Mesendoderm (in vitro differentiated cells): ENCODE results near the gene AAR2.

ENCODE experiments used
- DNase-seq: peaks from one replicate; pipeline ENCODE4 v3.0.0; 2013
- H2AK5ac ChIP-seq: 2 replicates; pipeline ENCODE4 v1.6.1; 2013; ENCODE audit warnings: low read length, inconsistent platforms
- H2BK120ac ChIP-seq: 2 replicates; pipeline ENCODE4 v1.6.1; 2013; ENCODE audit warnings: low read depth, mild to moderate bottlenecking, low read length, moderate library complexity, mixed read lengths
- H2BK15ac ChIP-seq: replicated peaks from 2 replicates; pipeline ENCODE4 v1.6.1; 2013; ENCODE audit warnings: low read depth, mild to moderate bottlenecking, moderate library complexity
- H2BK5ac ChIP-seq: 2 replicates; pipeline ENCODE4 v1.6.1; 2013; ENCODE audit warnings: low read length, inconsistent platforms
- H3K18ac ChIP-seq: 2 replicates; pipeline ENCODE4 v1.6.1; 2013; ENCODE audit warnings: mild to moderate bottlenecking, low read length, mixed read lengths
- H3K23ac ChIP-seq: one replicate; pipeline ENCODE4 v1.6.1; 2013; ENCODE audit warnings: low read length
- H3K27ac ChIP-seq: 2 replicates; pipeline ENCODE4 v1.5.1; 2013; ENCODE audit warnings: low read depth, mild to moderate bottlenecking, inconsistent platforms, low read length, moderate library complexity
- H3K27me3 ChIP-seq: 2 replicates; pipeline ENCODE4 v1.6.1; 2013; ENCODE audit warnings: low read length, control low read depth, mild to moderate bottlenecking, inconsistent platforms; ENCODE audit not compliant: insufficient read depth, poor library complexity
- H3K36me3 ChIP-seq: 2 replicates; pipeline ENCODE4 v1.6.1; 2013; ENCODE audit warnings: low read length, inconsistent platforms; ENCODE audit not compliant: control insufficient read depth, insufficient read depth
- H3K4ac ChIP-seq: one replicate; pipeline ENCODE4 v1.6.1; 2013; ENCODE audit warnings: low read depth, mild to moderate bottlenecking, low read length, moderate library complexity
- H3K4me1 ChIP-seq: 2 replicates; pipeline ENCODE4 v1.6.1; 2013; ENCODE audit warnings: low read depth, low read length, inconsistent platforms; ENCODE audit not compliant: control insufficient read depth
- H3K4me2 ChIP-seq: 2 replicates; pipeline ENCODE4 v1.6.1; 2013; ENCODE audit warnings: low read length
- H3K4me3 ChIP-seq: 2 replicates; pipeline ENCODE4 v1.5.1; 2013; ENCODE audit warnings: mild to moderate bottlenecking, low read length
- H3K56ac ChIP-seq: one replicate; pipeline ENCODE4 v1.6.1; 2013; ENCODE audit warnings: low read length
- H3K79me1 ChIP-seq: 2 replicates; pipeline ENCODE4 v1.6.1; 2013; ENCODE audit warnings: low read length, inconsistent platforms
- H3K79me2 ChIP-seq: 2 replicates; pipeline ENCODE4 v1.6.1; 2013; ENCODE audit warnings: mild to moderate bottlenecking, low read length; ENCODE audit not compliant: control insufficient read depth, insufficient read depth
- H3K9ac ChIP-seq: 2 replicates; pipeline ENCODE4 v1.6.1; 2013; ENCODE audit warnings: low read length, inconsistent platforms
- H4K5ac ChIP-seq: one replicate; pipeline ENCODE4 v1.6.1; 2013; ENCODE audit warnings: low read length
- H4K8ac ChIP-seq: one replicate; pipeline ENCODE4 v1.6.1; 2013; ENCODE audit warnings: low read depth, mild to moderate bottlenecking, control low read depth, low read length, moderate library complexity
- WGBS: extraction: QIAGEN DNeasy Blood & Tissue Kit; methylation state at CpG from one replicate; pipeline ENCODE4 v1.1.7; 2013; ENCODE audit warnings: low lambda C conversion rate, missing lambda C conversion rate; ENCODE audit not compliant: insufficient coverage; ENCODE audit errors: extremely low coverage; 5-methylcytosine and 5-hydroxymethylcytosine counted together

AAR2 gene

DNA sequence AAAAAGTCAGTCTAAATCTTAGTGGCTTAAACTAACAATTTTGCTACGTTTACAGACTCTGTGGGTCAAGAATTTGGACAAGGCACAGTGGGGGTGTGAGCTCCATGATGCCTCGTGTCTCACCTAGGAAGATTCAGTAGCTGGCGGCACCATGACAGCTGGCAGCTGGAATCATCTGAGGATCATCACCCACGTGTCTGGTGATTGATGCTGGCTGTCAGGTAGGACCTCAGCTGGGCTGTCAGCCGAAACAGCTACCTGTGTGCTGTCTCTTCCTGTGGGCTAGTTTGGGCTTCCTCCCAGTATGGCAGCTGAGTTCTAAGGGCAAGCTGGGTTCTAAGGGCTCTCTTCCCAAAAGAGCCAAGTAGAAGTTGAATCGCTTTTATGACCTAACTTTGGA, 43.5 kb downstream of the AAR2 start:
- no peak overlapping the region for H3K56ac ChIP-seq
- no CpG with 5 or more reads among the region's 6 CpGs for WGBS
- no peaks in the 10 kb centered on the region for H3K4me1 ChIP-seq
- H3K36me3 ChIP-seq, result no peaks in the 10 kb centered on the region
- no peak overlapping the region for H3K18ac ChIP-seq
- no peak overlapping the region for H4K8ac ChIP-seq
- H4K5ac ChIP-seq, result no peak overlapping the region
- no peak overlapping the region for H2AK5ac ChIP-seq
- no peak overlapping the region for H2BK5ac ChIP-seq
- no peaks in the 10 kb centered on the region for H3K27me3 ChIP-seq
- no peaks in the 10 kb centered on the region for H3K79me1 ChIP-seq
- no peak overlapping the region for H2BK120ac ChIP-seq
- no peak overlapping the region for H3K4ac ChIP-seq
- H3K9ac ChIP-seq, result no peak overlapping the region
- H3K79me2 ChIP-seq, result no peaks in the 10 kb centered on the region
- H2BK15ac ChIP-seq, result no peak overlapping the region
- no peak overlapping the region for H3K23ac ChIP-seq
- DNase-seq, result no peak
- H3K27ac ChIP-seq, result no peak overlapping the region
- no peak overlapping the region for H3K4me3 ChIP-seq
- H3K4me2 ChIP-seq, result no peak overlapping the region

DNA sequence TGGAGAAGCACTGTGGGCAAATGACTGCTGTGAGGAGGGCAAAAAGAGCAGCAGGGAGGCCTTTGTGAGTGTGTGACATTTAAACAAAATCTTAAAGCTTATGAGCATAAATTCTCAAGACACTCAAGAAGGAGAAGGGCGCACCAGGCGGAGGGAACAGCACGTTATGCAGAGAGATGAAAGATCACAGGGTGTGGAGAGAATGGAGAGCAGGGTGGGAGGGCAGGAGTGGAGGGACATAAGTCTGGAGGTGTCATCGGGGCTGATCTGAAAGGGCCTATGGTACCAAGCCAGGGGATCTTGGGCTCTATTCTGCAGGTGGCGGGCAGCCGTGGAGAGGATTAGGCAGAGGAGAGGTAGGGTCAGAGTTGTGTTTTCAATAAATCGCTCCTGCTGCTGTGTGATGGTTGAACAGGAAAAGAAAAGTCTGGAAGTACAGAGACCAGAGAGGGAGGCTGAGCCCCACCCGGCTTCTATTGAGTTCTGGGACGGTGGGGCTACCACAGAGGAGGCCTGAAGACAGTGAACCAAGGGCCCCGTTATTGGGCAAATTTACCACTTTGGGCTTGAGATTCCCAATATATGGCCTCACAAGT, 45.6 kb downstream of the AAR2 start:
- Histone ChIP-seq H2BK5ac (no peak overlapping the region), H4K5ac (no peak overlapping the region), H3K4me2 (no peak overlapping the region), H2BK120ac (no peak overlapping the region), H3K9ac (no peak overlapping the region), H4K8ac (no peak overlapping the region), H3K79me1 (no peaks in the 10 kb centered on the region), H3K79me2 (no peaks in the 10 kb centered on the region), H3K4me1 (no peaks in the 10 kb centered on the region), H3K36me3 (no peaks in the 10 kb centered on the region), H3K27me3 (no peaks in the 10 kb centered on the region), H3K23ac (no peak overlapping the region), H3K56ac (no peak overlapping the region), H3K4ac (no peak overlapping the region), H2BK15ac (no peak overlapping the region), H3K4me3 (no peak overlapping the region), H3K27ac (no peak overlapping the region), H3K18ac (no peak overlapping the region), H2AK5ac (no peak overlapping the region)
- WGBS, result no CpG with 5 or more reads among the region's 10 CpGs
- DNase-seq, result no peak

DNA sequence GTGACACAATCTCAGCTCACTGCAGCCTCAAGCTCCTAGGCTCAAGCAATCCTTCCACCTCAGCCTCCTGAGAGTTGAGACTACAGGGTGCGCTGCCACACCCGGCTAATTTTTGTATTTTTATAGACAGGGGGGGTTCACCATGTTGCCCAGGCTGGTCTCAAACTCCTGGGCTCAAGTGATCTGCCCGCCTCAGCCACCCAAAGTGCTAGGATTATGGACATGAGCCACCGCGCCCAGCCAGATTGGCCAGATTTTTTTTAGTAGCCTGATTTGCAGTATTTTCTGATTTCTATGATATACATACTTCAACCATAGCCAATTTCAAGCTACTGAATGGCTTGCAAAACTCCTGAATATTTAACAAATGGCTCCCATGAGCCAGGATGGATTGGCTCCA, 48.5 kb downstream of the AAR2 start:
- Histone ChIP-seq H3K79me2 (no peaks in the 10 kb centered on the region), H3K56ac (no peak overlapping the region)

DNA sequence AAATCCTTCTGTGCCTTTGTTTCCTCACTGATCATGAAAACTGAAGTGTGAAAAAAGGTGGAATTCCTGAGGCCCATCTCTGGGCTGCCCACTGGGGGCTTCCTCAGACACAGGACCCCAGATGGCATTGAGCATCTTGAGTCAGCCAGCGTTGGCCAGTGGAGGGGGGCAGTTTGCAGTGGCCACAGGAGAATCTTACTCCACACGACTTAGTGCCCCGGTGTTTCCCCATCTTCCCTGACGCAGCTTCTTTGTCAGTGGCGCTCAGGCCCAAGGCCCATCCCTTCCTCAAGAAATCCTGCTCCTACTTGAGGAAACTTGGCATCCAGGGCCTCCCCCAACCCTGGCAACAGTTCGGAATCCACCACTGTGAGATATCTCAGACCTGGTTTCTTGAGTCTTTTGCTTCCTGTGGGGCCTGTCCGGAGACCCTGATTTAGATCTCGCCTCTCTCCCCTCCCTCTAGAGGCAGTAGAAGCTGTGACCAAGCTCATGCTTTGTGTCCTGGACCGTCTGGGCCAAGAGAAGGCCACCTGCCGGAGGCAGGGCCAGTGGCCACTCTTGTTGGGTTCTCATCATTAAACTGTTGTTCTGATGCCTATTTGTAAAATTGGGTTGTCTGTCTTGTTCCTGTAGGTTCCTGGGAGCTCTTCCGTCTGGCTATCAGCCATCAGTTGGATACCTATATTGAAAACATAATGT, 49.6 kb downstream of the AAR2 start:
- Histone ChIP-seq H3K56ac (no peak overlapping the region), H3K23ac (no peak overlapping the region), H3K4me2 (no peak overlapping the region), H3K36me3 (no peaks in the 10 kb centered on the region), H3K9ac (no peak overlapping the region), H2BK120ac (no peak overlapping the region), H3K4me1 (no peaks in the 10 kb centered on the region), H2BK15ac (no peak overlapping the region), H3K4ac (no peak overlapping the region), H3K79me1 (no peaks in the 10 kb centered on the region), H3K27me3 (no peaks in the 10 kb centered on the region), H4K8ac (no peak overlapping the region), H3K27ac (no peak overlapping the region), H3K79me2 (no peaks in the 10 kb centered on the region), H3K18ac (no peak overlapping the region), H3K4me3 (no peak overlapping the region), H4K5ac (no peak overlapping the region), H2AK5ac (no peak overlapping the region), H2BK5ac (no peak overlapping the region)
- no CpG with 5 or more reads among the region's 11 CpGs for WGBS
- DNase-seq, result peak; percentile 32

More for the DNA sequence above, 48.5 kb downstream of the AAR2 start:
- Histone ChIP-seq H4K5ac (no peak overlapping the region), H3K9ac (no peak overlapping the region), H2BK15ac (no peak overlapping the region), H3K4me3 (no peak overlapping the region), H3K79me1 (no peaks in the 10 kb centered on the region), H3K36me3 (no peaks in the 10 kb centered on the region), H2AK5ac (no peak overlapping the region), H3K4ac (no peak overlapping the region), H4K8ac (no peak overlapping the region), H2BK120ac (no peak overlapping the region), H3K27me3 (no peaks in the 10 kb centered on the region), H3K23ac (no peak overlapping the region), H2BK5ac (no peak overlapping the region), H3K4me2 (no peak overlapping the region), H3K18ac (no peak overlapping the region), H3K27ac (no peak overlapping the region), H3K4me1 (no peaks in the 10 kb centered on the region)
- WGBS, result no CpG with 5 or more reads among the region's 5 CpGs
- DNase-seq, result no peak

DNA sequence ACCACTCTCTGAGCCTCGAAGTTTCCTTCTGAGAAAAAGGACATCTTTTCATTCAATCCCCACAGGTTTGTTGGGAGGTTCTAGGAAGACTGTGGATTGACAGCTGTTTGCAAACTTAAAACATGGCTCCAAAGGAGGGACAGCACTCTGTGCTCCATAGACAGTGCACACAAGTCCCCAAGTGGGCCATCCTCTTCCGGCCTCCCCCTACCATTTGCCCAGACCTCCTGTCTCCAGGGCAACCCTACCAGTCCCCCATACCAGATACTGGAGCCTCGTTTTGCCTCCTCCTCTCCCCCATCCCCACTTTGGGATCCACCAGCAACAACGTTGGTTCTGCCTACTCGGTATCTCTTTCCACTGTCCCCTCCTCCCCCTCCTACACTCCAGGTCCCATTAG, 61.4 kb downstream of the AAR2 start:
- Histone ChIP-seq H3K27ac (no peak overlapping the region), H4K8ac (no peak overlapping the region), H3K27me3 (no peaks in the 10 kb centered on the region), H2BK15ac (no peak overlapping the region), H3K56ac (no peak overlapping the region), H2BK120ac (no peak overlapping the region), H4K5ac (no peak overlapping the region), H2AK5ac (no peak overlapping the region), H3K4me1 (no peaks in the 10 kb centered on the region), H3K79me2 (no peaks in the 10 kb centered on the region), H2BK5ac (no peak overlapping the region), H3K23ac (no peak overlapping the region), H3K18ac (no peak overlapping the region), H3K36me3 (no peaks in the 10 kb centered on the region), H3K79me1 (no peaks in the 10 kb centered on the region), H3K9ac (no peak overlapping the region), H3K4me2 (no peak overlapping the region), H3K4me3 (no peak overlapping the region), H3K4ac (no peak overlapping the region)
- DNase-seq, result no peak
- no CpG with 5 or more reads among the region's 5 CpGs for WGBS

DNA sequence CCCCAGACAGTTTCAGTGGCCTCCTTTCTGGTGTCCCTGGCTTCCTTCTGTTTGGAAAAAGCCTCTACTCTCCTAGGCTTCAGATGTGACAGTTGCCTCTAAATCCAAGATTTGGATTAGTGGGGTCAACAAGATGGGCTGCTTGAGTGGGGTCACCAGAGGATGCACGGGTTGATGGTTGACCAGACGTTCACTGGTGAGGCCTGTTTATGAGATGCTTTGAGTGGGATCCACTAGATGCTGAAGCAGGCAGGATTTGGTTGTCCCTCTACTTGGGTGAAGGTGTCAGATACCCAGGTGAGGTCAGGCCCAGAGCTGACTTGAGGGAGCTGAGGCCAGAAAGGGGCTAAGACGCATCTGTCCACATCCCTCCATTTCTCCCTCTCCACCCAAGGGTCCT, 61.8 kb downstream of the AAR2 start:
- no peaks in the 10 kb centered on the region for H3K36me3 ChIP-seq
- H3K4me3 ChIP-seq, result no peak overlapping the region
- no peak overlapping the region for H3K23ac ChIP-seq
- no peak overlapping the region for H3K18ac ChIP-seq
- no peak overlapping the region for H3K27ac ChIP-seq
- WGBS, result no CpG with 5 or more reads among the region's 3 CpGs
- no peak overlapping the region for H2BK15ac ChIP-seq
- no peak overlapping the region for H3K9ac ChIP-seq
- no peaks in the 10 kb centered on the region for H3K27me3 ChIP-seq
- no peak overlapping the region for H2BK120ac ChIP-seq
- H3K79me2 ChIP-seq, result no peaks in the 10 kb centered on the region
- H3K4me2 ChIP-seq, result no peak overlapping the region
- no peak for DNase-seq
- no peaks in the 10 kb centered on the region for H3K4me1 ChIP-seq
- H2BK5ac ChIP-seq, result no peak overlapping the region
- no peak overlapping the region for H4K8ac ChIP-seq
- H4K5ac ChIP-seq, result no peak overlapping the region
- no peak overlapping the region for H2AK5ac ChIP-seq
- no peak overlapping the region for H3K4ac ChIP-seq
- H3K79me1 ChIP-seq, result no peaks in the 10 kb centered on the region
- H3K56ac ChIP-seq, result no peak overlapping the region
